HepG2 (cell line): ENCODE data around the gene ALLC. TPM values are rescaled to one million over a fixed set of nuclear protein-coding genes. Genes with fewer than 3 reads are reported as not detected.

Experiments
- ATF7-NPFF ChIP-seq: sonication (generic); formaldehyde crosslinking; IDR thresholded peaks from 2 replicates; pipeline ENCODE4 v1.8.1; 2023; ENCODE audit warnings: mild to moderate bottlenecking, low read depth, missing genetic modification reagents, moderate library complexity
- CTCF ChIP-seq: sonication (generic); formaldehyde crosslinking; IDR thresholded peaks from 2 replicates; pipeline ENCODE4 v1.5.0; 2020; ENCODE audit warnings: mild to moderate bottlenecking, missing genetic modification reagents, moderate library complexity
- HIC2 ChIP-seq: sonication (generic); formaldehyde crosslinking; IDR thresholded peaks from 2 replicates; pipeline ENCODE4 v1.9.0; 2022; ENCODE audit warnings: low read depth, missing genetic modification reagents
- SMAD1 ChIP-seq: sonication (generic); formaldehyde crosslinking; IDR thresholded peaks from 2 replicates; pipeline ENCODE4 v1.4.0; 2020; ENCODE audit warnings: missing genetic modification reagents, low read depth, mild to moderate bottlenecking, borderline replicate concordance
- YEATS4 ChIP-seq: sonication (generic); formaldehyde crosslinking; IDR thresholded peaks from 2 replicates; pipeline ENCODE4 v1.4.0; 2020; ENCODE audit warnings: missing genetic modification reagents, borderline replicate concordance
- ZNF280B ChIP-seq: sonication (generic); formaldehyde crosslinking; IDR thresholded peaks from 2 replicates; pipeline ENCODE4 v1.5.0; 2020; ENCODE audit warnings: missing genetic modification reagents, mild to moderate bottlenecking, borderline replicate concordance
- ZNF337 ChIP-seq: sonication (generic); formaldehyde crosslinking; IDR thresholded peaks from 2 replicates; pipeline ENCODE4 v1.5.1; 2020; ENCODE audit warnings: missing genetic modification reagents, low read depth, mild to moderate bottlenecking, borderline replicate concordance
- ZNF44 ChIP-seq: sonication (generic); formaldehyde crosslinking; IDR thresholded peaks from 2 replicates; pipeline ENCODE4 v1.5.1; 2020; ENCODE audit warnings: mild to moderate bottlenecking, missing genetic modification reagents
- ZNF616 ChIP-seq: sonication (generic); formaldehyde crosslinking; IDR thresholded peaks from 2 replicates; pipeline ENCODE4 v1.5.0; 2020; ENCODE audit warnings: low read depth, mild to moderate bottlenecking, missing genetic modification reagents
- ZSCAN21 ChIP-seq: sonication (generic); formaldehyde crosslinking; IDR thresholded peaks from 2 replicates; pipeline ENCODE4 v1.8.0; 2022; ENCODE audit warnings: mild to moderate bottlenecking, missing genetic modification reagents, moderate library complexity, borderline replicate concordance
- polyA plus RNA-seq, 8 experiments: library from polyadenylated mRNA; depleted of rRNA in 3 of 8; stranded (reverse) in 7 of 8; unstranded in 1 of 8; fragments of >200 nt; fragmentation: Illumina TruSeq in 4 of 8; extraction: Trizol in 4 of 8; gene quantifications; 2 replicates each; pipeline versions ENCODE4 v1.2.1 to v1.2.3, GENCODE V29; 2011 to 2016; ENCODE audit warnings: low read depth in 4 of 8, missing spikeins in 1 of 8, mixed read lengths in 1 of 8; ENCODE audit not compliant: insufficient read depth in 1 of 8
- total RNA-seq, 5 experiments: library from RNA; depleted of rRNA; stranded (reverse); fragments of >200 nt; fragmentation: Illumina TruSeq; extraction: Trizol; gene quantifications; 2 replicates each; pipeline ENCODE4 v1.2.3, GENCODE V29; 2016; ENCODE audit warnings: low read depth in 1 of 5

ALLC gene
- total and polyA plus RNA-seq, 2 of the 13 experiments (the other 11 are each of a cell fraction or from before 2014, with no cell fraction given): 0.08 to 0.11 TPM

- TF ChIP-seq ZNF280B (CRISPR knock-in tag) (0 out of 2 replicates have a peak, but pooled peaks have one; percentile 19), CTCF (CRISPR knock-in tag) (peak; percentile 37), ATF7-NPFF (CRISPR knock-in tag) (peak; percentile 48; the same call in 1 of the 2 replicates), ZSCAN21 (CRISPR knock-in tag) (peak; percentile 33; the same call in 1 of the 2 replicates), ZNF337 (0 out of 2 replicates have a peak, but pooled peaks have one; percentile 17), ZNF616 (CRISPR knock-in tag) (no peak), HIC2 (CRISPR knock-in tag) (0 out of 2 replicates have a peak, but pooled peaks have one; percentile 34), ZNF44 (CRISPR knock-in tag) (no peak), YEATS4 (CRISPR knock-in tag) (no peak), SMAD1 (0 out of 2 replicates have a peak, but pooled peaks have one; percentile 20)
Measured at GRCh38 chr2:3650140-3650920, 7.7 kb upstream of the ALLC start (continued).
